ENCODE data around the gene CRISPLD2.

DNA sequence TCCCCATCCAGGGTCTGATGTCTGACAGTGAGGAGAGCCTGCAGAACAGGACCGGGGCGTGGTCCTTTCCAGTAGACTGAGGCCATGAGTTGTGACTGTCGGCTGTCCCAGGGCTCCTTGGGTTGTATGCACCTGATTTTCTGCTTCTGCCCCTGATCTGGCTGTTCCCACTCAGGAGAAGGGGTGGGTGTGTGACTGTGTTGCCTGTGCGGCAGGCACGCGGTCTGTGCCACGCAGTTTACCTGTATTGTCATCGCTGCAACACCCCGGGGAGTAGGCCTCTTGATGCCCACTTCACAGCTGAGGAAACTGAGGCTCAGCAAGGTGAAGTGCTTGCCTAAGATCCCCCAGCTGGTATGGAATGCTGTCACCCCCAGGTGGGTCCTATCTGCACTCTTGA, 1.4 kb downstream of the CRISPLD2 start:
- TF ChIP-seq, protein P1, sequence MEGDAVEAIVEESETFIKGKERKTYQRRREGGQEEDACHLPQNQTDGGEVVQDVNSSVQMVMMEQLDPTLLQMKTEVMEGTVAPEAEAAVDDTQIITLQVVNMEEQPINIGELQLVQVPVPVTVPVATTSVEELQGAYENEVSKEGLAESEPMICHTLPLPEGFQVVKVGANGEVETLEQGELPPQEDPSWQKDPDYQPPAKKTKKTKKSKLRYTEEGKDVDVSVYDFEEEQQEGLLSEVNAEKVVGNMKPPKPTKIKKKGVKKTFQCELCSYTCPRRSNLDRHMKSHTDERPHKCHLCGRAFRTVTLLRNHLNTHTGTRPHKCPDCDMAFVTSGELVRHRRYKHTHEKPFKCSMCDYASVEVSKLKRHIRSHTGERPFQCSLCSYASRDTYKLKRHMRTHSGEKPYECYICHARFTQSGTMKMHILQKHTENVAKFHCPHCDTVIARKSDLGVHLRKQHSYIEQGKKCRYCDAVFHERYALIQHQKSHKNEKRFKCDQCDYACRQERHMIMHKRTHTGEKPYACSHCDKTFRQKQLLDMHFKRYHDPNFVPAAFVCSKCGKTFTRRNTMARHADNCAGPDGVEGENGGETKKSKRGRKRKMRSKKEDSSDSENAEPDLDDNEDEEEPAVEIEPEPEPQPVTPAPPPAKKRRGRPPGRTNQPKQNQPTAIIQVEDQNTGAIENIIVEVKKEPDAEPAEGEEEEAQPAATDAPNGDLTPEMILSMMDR (conservative IDR thresholded peaks at IDR 0.05 in 1 of 2, IDR thresholded peaks at IDR 0.05 in 1 of 2; ENCODE audit: low read depth in 1 of 2, low read length in 2 of 2): no peak
- no peak for TF ChIP-seq EZH2 (IDR thresholded peaks at IDR 0.05; ENCODE audit: low read length, missing control alignments)
